Stimulated activated naive CD8-positive, alpha-beta T cell treated with anti-CD3 and anti-CD28 coated beads, Interleukin-15, Interleukin-2, amounts not matched to agents 100 U/mL and 50 U/mL, for 24 hours (primary cell): ENCODE results near the gene ELL2.

Experiments
- ATAC-seq: fragments of 150-1000 bp; cut with Tn5 transposase; one replicate; pipeline ENCODE4 v1.10.0; 2021
- DNase-seq: peaks from one replicate; pipeline ENCODE4 v3.0.0; 2021

Gene ELL2

GRCh38 chr5:95880081-95880926, 81.3 kb downstream of the ELL2 start:
- DNase-seq = no peak
- no peak for ATAC-seq

GRCh38 chr5:95879661-95880060, 82.0 kb downstream of the ELL2 start:
- ATAC-seq = no peak
- no peak for DNase-seq

- ATAC-seq (no peak), DNase-seq (no peak)
Measured at GRCh38 chr5:95878417-95879323, 83.0 kb downstream of the ELL2 start.

GRCh38 chr5:95876782-95877181, 84.9 kb downstream of the ELL2 start:
- DNase-seq (no peak), ATAC-seq (no peak)

GRCh38 chr5:95874246-95874645, 87.4 kb downstream of the ELL2 start:
- DNase-seq = no peak
- no peak for ATAC-seq

- DNase-seq = no peak
- no peak for ATAC-seq
Measured at GRCh38 chr5:95873351-95873750, 88.3 kb downstream of the ELL2 start.

GRCh38 chr5:95872346-95873268, 89.0 kb downstream of the ELL2 start:
- no peak for ATAC-seq
- no peak for DNase-seq

- ATAC-seq = no peak
- DNase-seq = no peak
Measured at GRCh38 chr5:95871146-95871806, 90.4 kb downstream of the ELL2 start.

GRCh38 chr5:95870105-95870672, 91.5 kb downstream of the ELL2 start:
- DNase-seq = peak; percentile 55
- peak; percentile 83 for ATAC-seq

- ATAC-seq (peak; percentile 55), DNase-seq (peak; percentile 71)
Measured at GRCh38 chr5:95869173-95869855, 92.3 kb downstream of the ELL2 start.

GRCh38 chr5:95868136-95868535, 93.5 kb downstream of the ELL2 start:
- DNase-seq = no peak
- ATAC-seq = no peak

- ATAC-seq = no peak
- DNase-seq = no peak
Measured at GRCh38 chr5:95866435-95867040, 95.1 kb downstream of the ELL2 start.

- DNase-seq (no peak), ATAC-seq (no peak)
Measured at GRCh38 chr5:95864944-95865504, 96.6 kb downstream of the ELL2 start.

- no peak for DNase-seq
- no peak for ATAC-seq
Measured at GRCh38 chr5:95864456-95864855, 97.2 kb downstream of the ELL2 start.

GRCh38 chr5:95863383-95863757, 98.3 kb downstream of the ELL2 start:
- no peak for ATAC-seq

GRCh38 chr5:95862671-95863382, 98.8 kb downstream of the ELL2 start:
- DNase-seq = no peak

More at GRCh38 chr5:95863383-95863757, 98.3 kb downstream of the ELL2 start:
- no peak for DNase-seq

GRCh38 chr5:95861864-95862561, 99.6 kb downstream of the ELL2 start:
- no peak for ATAC-seq
- peak; percentile 45 for DNase-seq

More at GRCh38 chr5:95862671-95863382, 98.8 kb downstream of the ELL2 start:
- no peak for ATAC-seq

- ATAC-seq (no peak), DNase-seq (no peak)
Measured at GRCh38 chr5:95861221-95861863, 100.3 kb downstream of the ELL2 start.
